Endothelial cell of umbilical vein (primary cell): ENCODE results near the gene MLH1.

Source experiments
- CTCF ChIP-seq, 2 donors: IDR thresholded peaks; 1 replicate in 1 of 2; 2 replicates in 1 of 2; pipeline ENCODE4 v1.5.1; 2011; ENCODE audit warnings: low read length in 2 of 2, mild to moderate bottlenecking in 2 of 2, moderate library complexity in 2 of 2, control low read depth in 1 of 2, inconsistent platforms in 1 of 2, low read depth in 1 of 2; ENCODE audit not compliant: insufficient read depth in 1 of 2; ENCODE audit errors: extremely low read depth in 1 of 2
- JUN ChIP-seq: IDR thresholded peaks from 2 replicates; pipeline ENCODE4 v1.6.1; 2011; ENCODE audit warnings: borderline replicate concordance, low read depth; ENCODE audit not compliant: insufficient read length, insufficient read depth

DNA sequence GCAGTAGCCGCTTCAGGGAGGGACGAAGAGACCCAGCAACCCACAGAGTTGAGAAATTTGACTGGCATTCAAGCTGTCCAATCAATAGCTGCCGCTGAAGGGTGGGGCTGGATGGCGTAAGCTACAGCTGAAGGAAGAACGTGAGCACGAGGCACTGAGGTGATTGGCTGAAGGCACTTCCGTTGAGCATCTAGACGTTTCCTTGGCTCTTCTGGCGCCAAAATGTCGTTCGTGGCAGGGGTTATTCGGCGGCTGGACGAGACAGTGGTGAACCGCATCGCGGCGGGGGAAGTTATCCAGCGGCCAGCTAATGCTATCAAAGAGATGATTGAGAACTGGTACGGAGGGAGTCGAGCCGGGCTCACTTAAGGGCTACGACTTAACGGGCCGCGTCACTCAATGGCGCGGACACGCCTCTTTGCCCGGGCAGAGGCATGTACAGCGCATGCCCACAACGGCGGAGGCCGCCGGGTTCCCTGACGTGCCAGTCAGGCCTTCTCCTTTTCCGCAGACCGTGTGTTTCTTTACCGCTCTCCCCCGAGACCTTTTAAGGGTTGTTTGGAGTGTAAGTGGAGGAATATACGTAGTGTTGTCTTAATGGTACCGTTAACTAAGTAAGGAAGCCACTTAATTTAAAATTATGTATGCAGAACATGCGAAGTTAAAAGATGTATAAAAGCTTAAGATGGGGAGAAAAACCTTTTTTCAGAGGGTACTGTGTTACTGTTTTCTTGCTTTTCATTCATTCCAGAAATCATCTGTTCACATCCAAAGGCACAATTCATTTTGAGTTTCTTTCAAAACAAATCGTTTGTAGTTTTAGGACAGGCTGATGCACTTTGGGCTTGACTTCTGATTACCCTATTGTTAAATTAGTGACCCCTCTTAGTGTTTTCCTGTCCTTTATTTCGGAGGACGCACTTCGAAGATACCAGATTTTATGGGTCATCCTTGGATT lies at the start of gene MLH1:
- TF ChIP-seq CTCF (IDR thresholded peaks at IDR 0.05; ENCODE audit: extremely low read depth in 1 of 2, insufficient read depth in 1 of 2, low read depth in 1 of 2, low read length in 2 of 2): no peak
- TF ChIP-seq JUN: no peak
